Liver (tissue), 3 donors: ENCODE data around the gene MTPN.

Experiments
- EGR1 ChIP-seq, 2 donors: IDR thresholded peaks; 2 replicates each; pipeline ENCODE4 v1.6.1; 2016 to 2018; ENCODE audit warnings: antibody characterized with exemption in 2 of 2, low read depth in 2 of 2
- GABPA ChIP-seq, 2 donors: IDR thresholded peaks in 1 of 2; conservative IDR thresholded peaks in 1 of 2; 2 replicates each; pipeline ENCODE4 v1.6.1; 2016; ENCODE audit warnings: antibody characterized with exemption in 2 of 2, mild to moderate bottlenecking in 1 of 2, moderate library complexity in 1 of 2
- JUND ChIP-seq, 2 donors: IDR thresholded peaks; 2 replicates each; pipeline ENCODE4 v1.6.1; 2016; ENCODE audit warnings: antibody characterized with exemption in 2 of 2
- RXRA ChIP-seq, 2 donors: IDR thresholded peaks; 2 replicates each; pipeline ENCODE4 v1.6.1; 2017 to 2018; ENCODE audit warnings: antibody characterized with exemption in 2 of 2, mild to moderate bottlenecking in 1 of 2
- SP1 ChIP-seq: IDR thresholded peaks from 2 replicates; pipeline ENCODE4 v1.6.1; 2018; ENCODE audit warnings: antibody characterized with exemption, mild to moderate bottlenecking
- TAF1 ChIP-seq: conservative IDR thresholded peaks from 2 replicates; pipeline ENCODE4 v1.6.1; 2016; ENCODE audit warnings: antibody characterized with exemption, mild to moderate bottlenecking
- YY1 ChIP-seq: IDR thresholded peaks from 2 replicates; pipeline ENCODE4 v1.6.1; 2016; ENCODE audit warnings: antibody characterized with exemption, mild to moderate bottlenecking
- TF ChIP-seq, protein P1 (sequence below): fragments of 150-350 bp; IDR thresholded peaks from 2 replicates; pipeline ENCODE4 v1.5.1; 2017; ENCODE audit warnings: improper control_type of control experiment, low read depth, low read length; ENCODE audit not compliant: missing input control
- donor health status: healthy.
- donor health status: healthy.

DNA sequence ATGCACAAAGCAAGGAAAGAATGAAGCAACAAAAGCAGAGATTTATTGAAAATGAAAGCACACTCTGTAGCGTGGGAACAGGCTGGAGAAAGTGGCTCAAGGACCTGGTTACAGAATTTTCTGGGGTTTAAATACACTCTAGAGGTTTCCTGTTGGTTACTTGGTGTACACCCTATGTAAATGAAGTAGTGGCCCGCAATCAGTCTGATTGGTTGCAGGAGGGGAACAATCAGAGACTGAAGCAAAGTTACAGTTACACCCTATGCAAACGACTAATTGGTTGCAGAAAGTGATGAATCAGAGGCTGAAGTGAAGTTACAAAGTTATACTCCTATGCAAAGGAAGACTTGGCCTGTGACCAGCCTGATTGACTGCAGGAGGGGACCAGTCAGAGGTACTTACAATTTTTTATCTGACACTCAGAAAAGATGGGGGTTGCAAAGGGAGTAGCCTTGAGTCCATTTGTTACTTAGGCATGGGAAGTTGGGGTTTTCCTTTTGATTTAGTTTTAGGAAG, 3.6 kb upstream of the MTPN start:
- TF ChIP-seq, protein P1, sequence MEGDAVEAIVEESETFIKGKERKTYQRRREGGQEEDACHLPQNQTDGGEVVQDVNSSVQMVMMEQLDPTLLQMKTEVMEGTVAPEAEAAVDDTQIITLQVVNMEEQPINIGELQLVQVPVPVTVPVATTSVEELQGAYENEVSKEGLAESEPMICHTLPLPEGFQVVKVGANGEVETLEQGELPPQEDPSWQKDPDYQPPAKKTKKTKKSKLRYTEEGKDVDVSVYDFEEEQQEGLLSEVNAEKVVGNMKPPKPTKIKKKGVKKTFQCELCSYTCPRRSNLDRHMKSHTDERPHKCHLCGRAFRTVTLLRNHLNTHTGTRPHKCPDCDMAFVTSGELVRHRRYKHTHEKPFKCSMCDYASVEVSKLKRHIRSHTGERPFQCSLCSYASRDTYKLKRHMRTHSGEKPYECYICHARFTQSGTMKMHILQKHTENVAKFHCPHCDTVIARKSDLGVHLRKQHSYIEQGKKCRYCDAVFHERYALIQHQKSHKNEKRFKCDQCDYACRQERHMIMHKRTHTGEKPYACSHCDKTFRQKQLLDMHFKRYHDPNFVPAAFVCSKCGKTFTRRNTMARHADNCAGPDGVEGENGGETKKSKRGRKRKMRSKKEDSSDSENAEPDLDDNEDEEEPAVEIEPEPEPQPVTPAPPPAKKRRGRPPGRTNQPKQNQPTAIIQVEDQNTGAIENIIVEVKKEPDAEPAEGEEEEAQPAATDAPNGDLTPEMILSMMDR, result no peak
- TF ChIP-seq YY1 (no peak), GABPA (IDR thresholded peaks at IDR 0.05 in 1 of 2, conservative IDR thresholded peaks at IDR 0.05 in 1 of 2) (no peak), EGR1 (IDR thresholded peaks at IDR 0.05; ENCODE audit: low read depth in 2 of 2) (no peak), JUND (IDR thresholded peaks at IDR 0.05) (no peak), SP1 (no peak), TAF1 (no peak), RXRA (IDR thresholded peaks at IDR 0.05) (no peak)
